Gastroesophageal sphincter (tissue), 3 donors: Measurements from ENCODE around the gene TEKT1.

Experiments used
- CTCF ChIP-seq, 4 experiments: fragments of 200-600 bp in 2 of 4; fragments of 450-650 bp in 2 of 4; sonication (generic) in 1 of 4; IDR thresholded peaks; one replicate each; pipeline ENCODE4 v1.5.1; 2017 to 2019; ENCODE audit warnings: antibody characterized with exemption in 4 of 4, mild to moderate bottlenecking in 2 of 4, moderate library complexity in 2 of 4
- EP300 ChIP-seq: sonication (generic); formaldehyde crosslinking; IDR thresholded peaks from one replicate; pipeline ENCODE4 v1.6.1; 2017; ENCODE audit warnings: antibody characterized with exemption, mild to moderate bottlenecking
- POLR2A ChIP-seq, 2 donors: fragments of 450-650 bp; IDR thresholded peaks; one replicate each; pipeline ENCODE4 v1.6.1; 2017; ENCODE audit warnings: antibody characterized with exemption in 2 of 2, mild to moderate bottlenecking in 2 of 2, moderate library complexity in 1 of 2
- POLR2AphosphoS5 ChIP-seq: sonication (generic); formaldehyde crosslinking; IDR thresholded peaks from one replicate; pipeline ENCODE4 v1.6.1; 2017; ENCODE audit warnings: antibody characterized with exemption

- TF ChIP-seq POLR2AphosphoS5 = no peak
- no peak for TF ChIP-seq CTCF (IDR thresholded peaks at IDR 0.05)
- no peak for TF ChIP-seq POLR2A (IDR thresholded peaks at IDR 0.05)
- no peak for TF ChIP-seq EP300
These were observed 37.6 kb downstream of the TEKT1 start for GRCh38 chr17:6793748-6794493.
